HG02943 (cell line): ENCODE measurements around the gene NUTF2.
"Not testable (repeated sequence)": the region's sequence is repeated elsewhere in the genome, so short reads cannot be mapped to it uniquely, and the experiment has no call there.

Experiments
- ATAC-seq: cut with Tn5 transposase; IDR thresholded peaks from one replicate; pipeline ENCODE4 v1.9.1; 2021; ENCODE audit warnings: mild to moderate bottlenecking, low read depth, moderate library complexity; ENCODE audit not compliant: unreplicated experiment

Gene NUTF2

GRCh38 chr16:67837190-67837589 lies 9.5 kb upstream of the NUTF2 start:
- ATAC-seq: not testable (repeated sequence)

GRCh38 chr16:67837811-67838210 lies 8.9 kb upstream of the NUTF2 start:
- ATAC-seq: no peak

GRCh38 chr16:67841198-67841815 lies 5.4 kb upstream of the NUTF2 start:
- ATAC-seq: no peak

GRCh38 chr16:67841816-67842508 lies 4.8 kb upstream of the NUTF2 start, which contains the start of gene THAP11:
TSS of gene THAP11 (plus strand) at chr16:67842320. CDS start at chr16:67842555, 235 bp downstream.
- ATAC-seq: peak; percentile 51

GRCh38 chr16:67842509-67843342 lies 4.0 kb upstream of the NUTF2 start:
- ATAC-seq: peak; percentile 9

- ATAC-seq: no peak
Observed at GRCh38 chr16:67843343-67843765, 3.4 kb upstream of the NUTF2 start.

- ATAC-seq: no peak
Observed at GRCh38 chr16:67844497-67844896, 2.2 kb upstream of the NUTF2 start.

GRCh38 chr16:67845291-67846062 lies 1.3 kb upstream of the NUTF2 start:
- ATAC-seq: no peak

- ATAC-seq: no peak
Observed at GRCh38 chr16:67846063-67846319, 742 bp upstream of the NUTF2 start.

GRCh38 chr16:67847064-67847861 lies 530 bp downstream of the NUTF2 start, which contains the start of gene CENPT:
TSS of gene CENPT (minus strand) at chr16:67847693. CDS start at chr16:67833859, 13,834 bp downstream.
- peak; percentile 33 for ATAC-seq

GRCh38 chr16:67848118-67848517 lies 1.4 kb downstream of the NUTF2 start:
- no peak for ATAC-seq

GRCh38 chr16:67853670-67854069 lies 6.9 kb downstream of the NUTF2 start:
- ATAC-seq: no peak

- no peak for ATAC-seq
Observed at GRCh38 chr16:67855789-67856188, 9.1 kb downstream of the NUTF2 start.

GRCh38 chr16:67856927-67857546 lies 10.3 kb downstream of the NUTF2 start:
- no peak for ATAC-seq

- ATAC-seq: no peak
Observed at GRCh38 chr16:67857547-67858233, 11.0 kb downstream of the NUTF2 start.

GRCh38 chr16:67858500-67858899 lies 11.8 kb downstream of the NUTF2 start:
- no peak for ATAC-seq

- no peak for ATAC-seq
Observed at GRCh38 chr16:67860589-67861398, 14.1 kb downstream of the NUTF2 start.

GRCh38 chr16:67861877-67862276 lies 15.1 kb downstream of the NUTF2 start:
- ATAC-seq: no peak
